Progenitor cell of endocrine pancreas (in vitro differentiated cells): ENCODE results near the gene RGS17. TPM values are rescaled to one million over a fixed set of nuclear protein-coding genes. Genes with fewer than 3 reads are reported as not detected.

ENCODE experiments used
- DNase-seq: peaks from one replicate; pipeline ENCODE4 v3.0.0; 2021; ENCODE audit warnings: low spot score; ENCODE audit not compliant: unreplicated experiment
- H3K27ac Mint-ChIP-seq: 2 replicates; pipeline ENCODE4 v1.8.0; 2021; ENCODE audit warnings: mild to moderate bottlenecking, moderate library complexity, mixed read lengths
- H3K27me3 Mint-ChIP-seq: 2 replicates; pipeline ENCODE4 v1.8.0; 2021; ENCODE audit warnings: mixed read lengths
- H3K36me3 Mint-ChIP-seq: 2 replicates; pipeline ENCODE4 v1.8.0; 2022; ENCODE audit warnings: mixed read lengths; ENCODE audit not compliant: insufficient read depth
- H3K4me1 Mint-ChIP-seq: 2 replicates; pipeline ENCODE4 v1.8.0; 2021; ENCODE audit warnings: low read depth, mixed read lengths
- H3K4me3 Mint-ChIP-seq: 2 replicates; pipeline ENCODE4 v1.8.0; 2021; ENCODE audit warnings: low read depth, mild to moderate bottlenecking, moderate library complexity, mixed read lengths
- H3K9me3 Mint-ChIP-seq: 2 replicates; pipeline ENCODE4 v1.8.0; 2021; ENCODE audit warnings: low read depth, mixed read lengths
- total RNA-seq: library from RNA; stranded (reverse); gene quantifications from 2 replicates; pipeline ENCODE4 v1.2.1, GENCODE V29; 2021
- TF ChIP-seq, protein P1 (sequence below): fragments of 200-600 bp; sonication (generic); IDR thresholded peaks from one replicate; pipeline ENCODE4 v1.5.0; 2021; ENCODE audit warnings: antibody characterized with exemption, mild to moderate bottlenecking; ENCODE audit not compliant: unreplicated experiment

Gene RGS17
- total RNA-seq, 1 donor from 2014 or later = 2.6 TPM

GRCh38 chr6:153084393-153084792, 46.7 kb downstream of the RGS17 start:
- Mint-ChIP-seq H3K4me1 (no peaks in the 10 kb centered on the region), H3K27ac (no peak overlapping the region), H3K27me3 (no peaks in the 10 kb centered on the region), H3K4me3 (no peak overlapping the region), H3K9me3 (no peaks in the 10 kb centered on the region), H3K36me3 (no peaks in the 10 kb centered on the region)
- TF ChIP-seq, protein P1, sequence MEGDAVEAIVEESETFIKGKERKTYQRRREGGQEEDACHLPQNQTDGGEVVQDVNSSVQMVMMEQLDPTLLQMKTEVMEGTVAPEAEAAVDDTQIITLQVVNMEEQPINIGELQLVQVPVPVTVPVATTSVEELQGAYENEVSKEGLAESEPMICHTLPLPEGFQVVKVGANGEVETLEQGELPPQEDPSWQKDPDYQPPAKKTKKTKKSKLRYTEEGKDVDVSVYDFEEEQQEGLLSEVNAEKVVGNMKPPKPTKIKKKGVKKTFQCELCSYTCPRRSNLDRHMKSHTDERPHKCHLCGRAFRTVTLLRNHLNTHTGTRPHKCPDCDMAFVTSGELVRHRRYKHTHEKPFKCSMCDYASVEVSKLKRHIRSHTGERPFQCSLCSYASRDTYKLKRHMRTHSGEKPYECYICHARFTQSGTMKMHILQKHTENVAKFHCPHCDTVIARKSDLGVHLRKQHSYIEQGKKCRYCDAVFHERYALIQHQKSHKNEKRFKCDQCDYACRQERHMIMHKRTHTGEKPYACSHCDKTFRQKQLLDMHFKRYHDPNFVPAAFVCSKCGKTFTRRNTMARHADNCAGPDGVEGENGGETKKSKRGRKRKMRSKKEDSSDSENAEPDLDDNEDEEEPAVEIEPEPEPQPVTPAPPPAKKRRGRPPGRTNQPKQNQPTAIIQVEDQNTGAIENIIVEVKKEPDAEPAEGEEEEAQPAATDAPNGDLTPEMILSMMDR = no peak
- no peak for DNase-seq

- Mint-ChIP-seq H3K4me1 (no peaks in the 10 kb centered on the region), H3K4me3 (no peak overlapping the region), H3K9me3 (no peaks in the 10 kb centered on the region), H3K36me3 (no peaks in the 10 kb centered on the region), H3K27me3 (no peaks in the 10 kb centered on the region), H3K27ac (no peak overlapping the region)
- TF ChIP-seq, protein P1 = no peak
- no peak for DNase-seq
Measured at GRCh38 chr6:153083869-153084268, 47.2 kb downstream of the RGS17 start.

GRCh38 chr6:153081914-153082313, 49.2 kb downstream of the RGS17 start:
- no peak overlapping the region for H3K4me3 Mint-ChIP-seq

DNA sequence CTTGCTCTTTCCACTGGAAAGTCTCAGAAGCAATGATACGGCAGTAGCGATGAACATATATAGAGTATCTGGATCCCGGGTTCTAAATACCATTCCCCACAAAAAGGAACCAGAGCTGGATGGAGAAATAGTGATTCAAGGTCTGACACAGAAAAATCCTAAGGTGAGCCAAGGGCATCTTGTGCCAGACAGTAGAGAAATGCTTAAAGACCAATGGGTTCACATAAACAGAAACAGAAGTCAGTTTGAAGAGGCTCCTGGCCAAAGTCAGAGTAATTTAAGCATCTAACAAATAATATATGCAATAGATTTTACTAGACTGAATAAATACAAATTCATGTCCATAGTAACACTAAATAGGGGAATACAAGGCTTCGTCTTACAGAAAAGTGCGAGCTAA, 54.7 kb downstream of the RGS17 start:
- H3K4me3 Mint-ChIP-seq = no peak overlapping the region
- peaks cover 2% of the 10 kb centered on the region for H3K4me1 Mint-ChIP-seq
- no peak overlapping the region for H3K27ac Mint-ChIP-seq
- no peaks in the 10 kb centered on the region for H3K36me3 Mint-ChIP-seq
- H3K27me3 Mint-ChIP-seq = no peaks in the 10 kb centered on the region
- H3K9me3 Mint-ChIP-seq = no peaks in the 10 kb centered on the region
- no peak for DNase-seq
- TF ChIP-seq, protein P1 = no peak

More at GRCh38 chr6:153081914-153082313, 49.2 kb downstream of the RGS17 start:
- Mint-ChIP-seq H3K9me3 (no peaks in the 10 kb centered on the region), H3K4me1 (no peaks in the 10 kb centered on the region), H3K27me3 (no peaks in the 10 kb centered on the region), H3K36me3 (no peaks in the 10 kb centered on the region), H3K27ac (no peak overlapping the region)
- DNase-seq = no peak
- TF ChIP-seq, protein P1 = no peak

GRCh38 chr6:153074761-153075160, 56.3 kb downstream of the RGS17 start:
- no peaks in the 10 kb centered on the region for H3K9me3 Mint-ChIP-seq
- no peaks in the 10 kb centered on the region for H3K36me3 Mint-ChIP-seq
- H3K4me3 Mint-ChIP-seq = no peak overlapping the region
- H3K27me3 Mint-ChIP-seq = no peaks in the 10 kb centered on the region
- TF ChIP-seq, protein P1 = no peak
- no peak overlapping the region for H3K27ac Mint-ChIP-seq
- H3K4me1 Mint-ChIP-seq = peaks cover 2% of the 10 kb centered on the region
- no peak for DNase-seq
